HG02759 (cell line): ENCODE data around the gene LINC01488.

Experiments used
- ATAC-seq: cut with Tn5 transposase; IDR thresholded peaks from one replicate; pipeline ENCODE4 v1.9.1; 2021; ENCODE audit warnings: mild to moderate bottlenecking, moderate library complexity; ENCODE audit not compliant: unreplicated experiment

Gene LINC01488

GRCh38 chr11:69524291-69524882, 42.9 kb downstream of the LINC01488 start:
- ATAC-seq, result no peak

DNA sequence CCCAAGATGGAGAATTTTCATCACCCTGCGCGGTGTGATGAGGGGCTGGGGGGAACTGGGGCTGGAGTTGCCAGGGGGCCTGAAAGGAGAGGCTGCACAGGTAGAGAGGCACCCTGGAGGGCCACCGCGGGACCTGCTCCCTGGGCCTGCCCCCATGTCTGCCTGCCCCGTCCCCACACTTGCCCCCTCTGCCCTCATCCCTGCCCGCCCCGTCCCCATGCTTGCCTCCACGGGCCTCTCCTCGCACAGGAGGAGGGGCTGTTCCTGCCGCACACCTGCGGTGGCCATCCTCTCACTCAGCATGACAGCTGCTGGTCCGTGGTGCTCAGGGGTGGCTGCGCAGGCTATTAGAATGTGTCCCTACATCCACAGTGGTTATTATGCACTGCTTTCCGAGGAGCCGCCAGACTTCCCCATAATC, 43.5 kb downstream of the LINC01488 start:
- ATAC-seq, result no peak

DNA sequence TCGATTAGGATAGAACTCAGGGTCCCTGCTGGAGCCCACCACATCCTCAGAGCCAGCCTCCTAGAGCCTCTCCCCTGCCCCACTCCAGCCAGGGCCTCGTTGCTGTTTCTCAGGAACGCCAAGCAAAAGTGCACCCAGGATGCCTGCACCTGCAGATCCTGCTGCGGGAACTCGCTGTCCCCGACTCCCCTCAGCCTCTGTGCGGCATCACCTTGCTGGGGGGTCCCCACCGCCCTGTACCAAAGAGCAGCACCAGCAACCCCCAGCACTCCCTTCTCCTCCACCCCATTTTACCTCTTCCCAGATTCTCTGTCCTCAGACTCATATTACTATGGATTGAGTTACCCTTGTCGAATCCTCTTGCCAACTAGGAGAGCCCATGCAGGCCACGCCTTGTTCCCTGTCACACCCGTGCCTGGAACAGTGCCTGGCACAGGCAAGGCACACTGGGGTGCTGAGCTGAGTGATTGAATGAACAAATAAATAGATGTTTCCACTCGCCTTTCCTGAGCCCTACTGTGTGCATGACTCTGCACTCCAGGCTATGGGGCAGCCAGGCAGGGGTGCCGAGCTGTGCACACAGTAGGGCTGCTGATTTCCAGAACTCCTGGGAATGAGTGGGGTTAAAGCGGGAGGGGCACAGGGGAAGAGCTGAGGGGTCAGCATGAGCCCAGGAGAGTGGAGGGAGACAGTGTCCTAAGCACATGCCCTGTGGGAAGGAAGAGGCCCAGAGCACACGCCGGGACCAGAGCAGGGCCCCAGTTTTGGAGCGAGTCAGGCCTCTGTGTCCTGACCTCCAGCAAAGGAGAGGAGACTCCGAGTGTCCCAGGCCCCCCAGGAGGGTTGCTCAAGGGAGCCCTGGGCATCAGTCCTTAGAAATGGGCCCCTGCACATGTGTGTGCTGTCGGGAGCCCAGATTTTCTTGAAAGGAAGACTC, 44.3 kb downstream of the LINC01488 start:
- ATAC-seq, result no peak

DNA sequence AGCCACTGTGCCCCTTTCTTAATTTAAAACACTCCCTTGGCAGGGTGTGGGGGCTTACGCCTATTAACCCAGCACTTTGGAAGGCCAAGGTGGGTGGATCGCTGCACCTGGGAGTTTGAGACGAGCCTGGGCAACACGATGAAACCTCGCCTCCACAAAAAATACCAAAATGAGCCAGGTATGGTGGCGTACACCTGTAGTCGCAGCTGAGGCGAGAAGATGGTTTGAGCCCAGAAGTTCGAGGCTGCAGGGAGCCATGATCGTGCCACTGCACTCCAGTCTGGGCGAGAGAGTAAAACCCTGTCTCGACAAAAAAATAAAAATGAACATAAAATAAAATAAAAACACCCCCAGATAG, 45.0 kb downstream of the LINC01488 start:
- no peak for ATAC-seq

- ATAC-seq, result no peak
Observed at GRCh38 chr11:69529001-69529400, 47.5 kb downstream of the LINC01488 start.

DNA sequence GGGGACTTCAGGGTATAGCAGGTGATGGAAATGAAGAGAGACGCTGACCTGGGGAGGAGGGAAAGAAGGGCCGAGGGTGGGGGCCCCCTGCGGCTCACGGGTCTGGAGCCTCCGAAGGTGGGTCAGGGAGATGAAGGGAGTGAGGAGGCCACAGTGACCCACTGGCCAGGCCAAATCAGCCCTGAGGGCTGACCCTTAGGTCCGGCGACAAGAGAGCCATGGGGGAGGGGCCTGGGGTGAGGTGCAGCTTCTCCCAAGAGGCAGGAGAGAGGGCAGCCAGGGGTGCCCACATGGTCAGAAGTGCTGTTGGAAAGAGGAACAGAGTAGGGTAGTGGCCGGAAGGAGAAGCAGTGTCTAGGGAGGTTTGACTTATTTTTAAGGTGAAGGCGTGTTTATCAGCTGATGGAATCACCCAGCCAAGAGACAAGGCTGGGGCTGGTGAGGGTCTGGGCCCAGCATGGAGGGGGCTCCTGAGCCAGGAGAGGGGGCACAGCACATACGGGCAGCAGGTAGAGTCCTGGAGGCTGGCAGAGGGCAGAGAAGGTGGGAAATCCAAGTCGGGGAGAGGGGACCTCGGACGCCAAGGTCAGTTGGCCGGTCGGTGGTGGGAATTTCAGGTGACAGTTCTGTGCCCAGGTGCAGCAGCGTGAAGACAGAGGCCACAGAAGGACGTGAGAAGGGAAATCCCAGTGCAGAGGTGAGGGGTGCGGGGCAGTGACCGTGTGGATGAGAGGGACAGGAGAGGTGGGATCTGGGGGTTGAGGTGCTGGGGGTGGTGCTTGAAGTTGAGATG, 49.0 kb downstream of the LINC01488 start:
- no peak for ATAC-seq

- ATAC-seq, result no peak
Observed at GRCh38 chr11:69531071-69531716, 49.7 kb downstream of the LINC01488 start.

- ATAC-seq, result no peak
Observed at GRCh38 chr11:69531717-69532088, 50.2 kb downstream of the LINC01488 start.

DNA sequence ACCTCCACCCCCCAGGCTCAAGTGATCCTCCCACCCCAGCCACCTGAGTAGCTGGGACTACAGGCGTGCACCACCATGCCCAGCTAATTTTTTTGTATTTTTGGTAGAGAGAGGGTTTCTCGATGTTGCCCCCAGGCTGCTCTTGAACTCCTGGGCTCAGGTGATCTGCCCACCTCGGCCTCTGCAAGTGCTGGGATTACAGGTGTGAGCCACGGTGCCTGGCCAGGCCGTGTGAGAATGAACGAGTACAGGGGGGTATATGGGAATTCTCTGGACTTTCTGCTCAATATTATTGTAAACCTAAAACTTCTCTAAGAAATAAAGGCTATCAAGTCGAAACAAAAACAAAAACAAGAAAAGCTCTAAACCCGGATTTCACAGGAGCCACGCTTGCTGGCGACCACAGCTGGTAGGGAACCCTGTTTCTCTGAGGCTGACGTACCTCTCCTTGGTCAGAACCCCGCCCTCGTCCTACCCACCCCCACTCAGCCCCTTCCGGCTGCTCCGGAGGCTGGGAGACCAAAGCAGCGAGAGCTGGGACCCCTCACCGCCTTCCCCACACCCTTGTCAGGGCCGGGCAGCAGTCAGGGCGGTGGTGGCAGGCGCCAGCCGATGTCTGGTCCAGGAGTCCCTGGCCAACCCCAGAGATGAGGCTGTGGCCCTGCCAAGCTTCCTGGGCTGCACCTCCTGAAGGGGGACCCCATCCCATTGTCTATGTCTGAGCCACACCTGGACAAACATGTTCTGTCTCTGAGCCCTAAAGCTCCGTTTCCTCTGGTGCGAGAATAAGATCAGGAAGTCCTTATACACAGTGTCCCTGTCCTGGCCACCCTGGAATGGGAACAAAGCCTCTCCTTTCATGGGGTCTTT, 52.1 kb downstream of the LINC01488 start:
- no peak for ATAC-seq

DNA sequence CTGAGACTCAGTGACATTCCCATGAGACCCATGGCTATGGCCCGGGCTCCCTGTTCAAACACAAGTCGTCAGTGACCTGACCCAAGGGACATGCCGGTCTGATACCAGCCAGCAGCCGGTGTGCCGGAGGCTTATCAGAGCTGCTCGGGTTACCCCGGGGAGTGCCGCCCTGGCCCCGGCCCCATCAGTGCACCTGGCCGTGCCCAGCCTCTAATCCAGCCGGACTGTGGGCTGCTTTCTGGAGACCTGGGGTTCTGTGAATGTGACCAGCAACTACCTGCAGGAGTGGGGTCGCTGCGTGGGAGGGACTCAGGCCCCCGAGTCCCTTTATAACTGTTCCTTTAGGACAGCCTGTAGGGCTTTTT, 52.7 kb downstream of the LINC01488 start:
- ATAC-seq, result no peak

DNA sequence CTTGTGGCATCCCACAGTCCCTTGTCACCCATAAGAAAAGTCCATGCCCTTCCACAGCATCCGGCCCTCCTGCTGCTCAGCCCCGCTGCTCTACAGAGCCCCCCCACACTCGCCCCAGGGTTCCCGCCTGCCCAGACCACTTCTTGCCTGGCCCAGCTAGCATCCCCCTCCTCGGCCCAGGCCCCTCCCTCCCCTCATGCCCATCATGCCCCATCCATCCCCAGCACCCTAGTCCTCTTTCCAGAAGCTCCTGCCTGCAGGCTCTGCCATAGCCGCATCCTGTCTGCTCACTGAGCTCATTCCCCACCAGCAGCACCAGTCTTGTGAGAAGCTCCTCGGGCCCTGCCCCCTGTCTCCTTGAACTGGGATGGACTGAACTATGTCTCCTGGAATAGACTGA, 54.4 kb downstream of the LINC01488 start:
- ATAC-seq, result no peak

- no peak for ATAC-seq
Observed at GRCh38 chr11:69536406-69536805, 54.9 kb downstream of the LINC01488 start.

- ATAC-seq, result no peak
Observed at GRCh38 chr11:69537126-69537525, 55.7 kb downstream of the LINC01488 start.

DNA sequence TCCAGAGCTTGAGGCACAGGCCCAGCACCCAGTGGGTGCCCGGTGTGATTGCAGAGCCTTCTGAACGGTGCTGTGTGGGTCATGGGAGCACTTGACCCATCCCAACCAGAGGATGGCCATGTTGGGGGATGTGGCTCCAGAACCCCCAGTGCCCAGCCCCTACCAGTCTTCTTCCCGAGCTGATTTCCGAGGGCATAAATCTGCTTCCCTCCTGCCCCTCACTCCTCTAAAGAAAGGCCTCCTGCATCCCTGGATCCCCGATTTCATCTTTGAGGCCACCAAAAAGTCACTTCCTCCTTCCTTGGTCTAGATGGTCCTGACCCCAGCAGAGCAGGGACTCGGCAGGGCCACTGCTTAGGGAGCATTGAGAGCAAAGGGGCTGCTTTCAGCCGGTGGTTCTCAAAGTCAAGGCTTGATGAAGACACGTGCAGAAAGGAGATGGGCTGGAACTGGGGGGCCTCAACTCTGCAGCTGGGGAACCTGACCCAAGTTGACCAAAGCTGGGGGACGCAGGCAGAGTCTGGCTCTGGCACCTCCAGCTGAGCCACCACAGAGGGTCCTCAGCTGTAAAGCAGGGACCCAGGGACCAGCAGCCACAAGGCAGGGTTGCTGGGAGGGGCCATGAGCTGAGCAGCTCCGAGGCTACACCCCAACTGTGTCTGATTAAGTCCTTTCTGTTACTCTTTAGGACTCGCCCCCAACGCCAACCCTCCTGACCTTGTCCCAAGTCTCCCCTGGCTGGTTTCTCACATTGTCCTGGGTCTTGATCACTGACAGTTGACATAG, 56.6 kb downstream of the LINC01488 start:
- ATAC-seq, result no peak

- ATAC-seq, result no peak
Observed at GRCh38 chr11:69538854-69539253, 57.4 kb downstream of the LINC01488 start.

DNA sequence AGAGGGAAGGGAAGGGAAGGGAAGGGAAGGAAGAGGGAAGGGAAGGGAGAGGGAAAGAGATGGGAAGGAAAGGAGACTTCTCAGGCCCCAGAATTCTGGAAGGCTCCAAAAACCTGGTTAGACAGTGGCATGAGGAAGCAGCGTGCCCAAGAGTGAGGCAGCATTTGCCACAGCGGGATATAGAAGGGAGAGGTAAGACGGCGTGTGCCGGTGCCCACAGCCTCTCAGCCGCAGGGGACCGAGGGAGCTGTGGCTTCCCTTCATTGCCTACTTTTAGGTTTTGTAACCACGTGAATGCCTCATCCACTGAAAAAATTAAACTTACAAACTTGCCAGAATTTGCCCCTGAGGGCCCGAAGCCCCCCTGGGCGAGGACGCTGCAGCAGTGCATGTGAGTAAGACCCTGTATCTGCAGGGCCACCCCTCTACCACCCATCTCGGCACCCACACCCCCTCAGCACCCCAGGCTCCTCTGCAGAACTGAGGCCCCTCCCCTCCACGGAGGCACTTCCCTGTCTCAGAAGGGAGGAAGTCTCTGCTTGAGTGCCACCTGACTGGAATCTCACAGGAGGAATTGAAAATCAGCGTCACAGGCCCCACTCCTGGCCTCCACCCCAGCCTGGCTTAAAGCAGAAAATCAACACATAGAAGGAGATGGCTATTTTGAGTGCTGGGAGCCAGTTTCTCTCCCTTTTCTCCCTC, 58.1 kb downstream of the LINC01488 start:
- ATAC-seq, result no peak

- no peak for ATAC-seq
Observed at GRCh38 chr11:69540118-69541000, 58.9 kb downstream of the LINC01488 start.

DNA sequence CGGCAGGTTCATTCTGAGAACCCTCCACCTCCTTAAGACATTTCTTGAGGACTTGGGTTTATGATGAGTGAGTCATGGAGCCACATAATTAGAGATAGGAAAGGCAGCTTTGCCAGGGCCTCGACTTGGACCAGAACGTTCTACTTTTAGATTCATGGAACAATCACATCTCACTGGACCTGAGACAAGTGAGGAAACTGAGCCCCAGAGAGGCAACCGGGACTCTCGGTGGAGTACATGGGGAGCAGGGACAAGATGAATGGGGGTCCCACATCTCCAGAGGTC, 59.5 kb downstream of the LINC01488 start:
- ATAC-seq, result no peak
